Right hindlimb (tissue), 1 donor: ENCODE results near the gene CCSER2.
A peak's percentile ranks its signal among the peaks of the same experiment; 100 is the strongest.
"Not testable (repeated sequence)": the region's sequence is repeated elsewhere in the genome, so short reads cannot be mapped to it uniquely, and the experiment has no call there.

Experiments used
- DNase-seq: peaks from one replicate; pipeline ENCODE4 v3.0.0-alpha.2; 2018

CCSER2 gene

GRCh38 chr10:84312816-84313215 lies 15.6 kb upstream of the CCSER2 start:
- DNase-seq = no peak

DNA sequence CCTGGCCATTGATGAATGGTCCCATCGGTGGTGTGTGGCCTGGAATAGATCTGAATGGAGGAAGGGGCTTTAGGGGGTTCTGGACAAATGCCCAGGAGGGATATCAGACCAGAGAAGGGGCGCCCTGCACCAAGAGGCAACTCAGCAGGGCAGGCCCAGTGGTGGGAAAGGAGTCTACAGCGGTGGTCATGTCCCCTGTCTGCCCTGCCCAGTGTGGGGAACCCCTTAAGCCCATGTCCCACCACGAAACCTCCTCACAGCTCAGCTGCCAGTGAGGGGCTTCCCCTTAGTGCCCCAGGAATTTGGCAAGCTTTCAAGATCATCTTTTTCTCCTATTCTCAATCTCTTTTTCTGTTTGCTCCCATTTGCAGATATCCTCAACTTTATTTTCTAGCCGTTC lies 14.1 kb upstream of the CCSER2 start:
- DNase-seq = no peak

- no peak for DNase-seq
Measured at GRCh38 chr10:84317174-84317573, 11.2 kb upstream of the CCSER2 start.

GRCh38 chr10:84321902-84322301 lies 6.5 kb upstream of the CCSER2 start:
- DNase-seq = no peak

DNA sequence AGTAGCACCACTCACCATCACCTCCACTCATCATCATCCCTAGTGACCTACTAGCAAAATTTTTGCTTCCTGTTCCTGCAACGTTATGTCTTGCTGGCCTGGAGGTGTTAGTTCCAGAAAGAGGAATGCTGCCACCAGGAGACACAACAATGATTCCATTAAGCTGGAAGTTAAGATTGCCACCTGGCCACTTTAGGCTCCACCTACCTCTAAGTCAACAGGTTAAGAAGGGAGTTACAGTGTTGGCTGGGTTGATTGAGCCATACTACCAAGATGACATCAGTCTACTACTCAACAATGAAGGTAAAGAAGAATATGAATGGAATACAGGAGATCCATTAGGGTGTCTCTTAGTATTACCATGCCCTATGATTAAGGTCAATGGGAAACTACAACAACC lies 4.8 kb upstream of the CCSER2 start:
- not testable (repeated sequence) for DNase-seq

- not testable (repeated sequence) for DNase-seq
Measured at GRCh38 chr10:84326995-84327394, 1.4 kb upstream of the CCSER2 start.

DNA sequence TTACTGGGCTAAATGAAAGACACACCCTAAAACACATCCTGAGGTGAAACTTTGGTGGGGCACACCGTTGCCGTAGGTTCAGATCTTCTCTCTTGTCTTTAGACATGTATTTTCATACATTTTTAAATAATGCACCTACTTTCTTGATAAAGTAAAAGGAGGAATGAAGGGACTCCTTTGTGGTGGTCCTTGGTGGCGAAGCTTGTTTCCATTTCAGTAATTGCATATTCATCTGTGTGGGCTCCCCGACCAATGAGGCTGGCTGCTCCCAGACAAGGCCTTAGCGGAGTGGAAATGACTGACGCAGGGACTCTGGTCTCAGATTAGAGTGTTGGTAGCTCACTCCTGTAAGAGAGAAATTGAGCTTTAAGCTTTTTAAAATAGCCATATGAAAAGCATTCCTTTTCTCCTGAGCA lies 815 bp downstream of the CCSER2 start:
- DNase-seq = peak; percentile 31

DNA sequence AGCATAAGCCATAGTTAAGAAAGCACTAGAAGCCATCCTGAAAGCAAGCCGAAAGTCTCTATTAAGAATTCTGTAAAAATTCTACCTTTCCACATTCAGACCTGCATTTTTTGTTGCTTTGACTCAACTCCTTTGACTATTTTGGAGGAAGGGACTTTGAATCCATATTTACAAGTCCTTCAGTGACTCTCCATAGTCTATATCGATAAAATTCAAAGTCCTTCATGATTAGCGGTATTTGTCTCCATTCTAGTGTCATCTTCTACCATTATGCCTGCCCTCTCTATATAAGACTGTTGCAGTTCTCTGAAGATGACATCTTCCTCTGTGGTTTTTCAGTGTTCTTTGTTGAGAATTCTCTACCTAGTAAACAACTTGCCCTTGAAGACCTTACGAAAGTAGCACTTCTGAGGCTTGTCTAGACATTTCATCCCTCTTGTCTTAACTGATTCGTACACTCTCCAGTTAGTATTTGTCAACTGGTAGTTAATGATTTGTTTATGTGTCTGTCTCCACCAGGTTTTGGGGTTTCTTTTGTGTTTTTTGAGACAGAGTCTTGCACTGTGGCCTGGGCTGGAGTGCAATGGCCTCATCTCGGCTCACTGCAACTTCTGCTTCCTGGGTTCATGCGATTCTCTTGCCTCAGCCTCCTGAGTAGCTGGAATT lies 1.7 kb downstream of the CCSER2 start:
- no peak for DNase-seq

- DNase-seq = no peak
Measured at GRCh38 chr10:84331091-84331490, 2.7 kb downstream of the CCSER2 start.

DNA sequence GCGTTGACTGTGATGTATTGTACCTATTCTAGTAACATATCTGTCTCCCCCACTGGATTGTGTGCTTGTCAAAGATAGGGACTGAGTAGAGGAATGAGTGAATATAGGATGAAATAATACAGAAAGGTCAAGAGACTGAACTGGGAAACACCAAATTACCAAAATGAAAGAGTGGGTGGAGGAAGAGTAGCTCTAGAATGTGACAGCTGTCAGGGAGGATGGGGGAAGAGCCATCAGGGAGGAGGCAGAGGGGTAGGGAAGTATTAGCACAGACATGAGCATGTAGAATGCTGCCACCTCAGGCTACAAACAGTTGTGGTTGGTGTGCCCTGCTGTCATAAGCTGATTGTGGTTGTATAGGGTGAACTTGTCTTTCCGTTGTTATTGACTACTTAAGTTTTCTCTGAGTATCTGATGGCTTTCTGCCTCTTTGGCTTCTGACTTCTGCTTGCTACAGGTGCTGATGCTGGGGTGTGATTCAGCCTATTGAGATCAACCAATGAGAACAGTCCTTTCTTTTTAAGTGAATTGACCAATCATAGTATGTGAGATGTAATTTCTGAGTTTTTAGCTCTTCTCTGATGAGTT lies 5.6 kb downstream of the CCSER2 start:
- DNase-seq = no peak

DNA sequence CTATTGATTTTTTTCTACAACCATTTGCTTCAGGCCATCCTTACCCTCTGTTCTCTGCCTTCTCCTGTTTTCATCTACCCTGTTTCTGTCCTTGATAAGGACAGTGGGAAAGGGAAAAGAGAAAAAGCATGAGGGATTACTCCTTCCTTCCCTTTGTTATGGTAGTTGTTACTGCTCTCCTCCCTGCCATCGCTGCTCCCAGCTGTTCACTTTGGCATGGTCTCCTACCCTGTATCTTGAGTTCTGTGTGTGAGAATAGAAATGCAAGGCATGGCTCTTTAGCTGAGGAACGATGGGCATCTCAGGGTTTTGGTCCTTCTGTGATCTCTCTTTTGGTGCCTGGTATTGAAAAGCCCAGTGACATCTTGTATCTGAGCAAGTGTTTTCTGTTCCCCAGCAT lies 6.4 kb downstream of the CCSER2 start:
- DNase-seq = peak; percentile 29

- no peak for DNase-seq
Measured at GRCh38 chr10:84335516-84335915, 7.1 kb downstream of the CCSER2 start.

DNA sequence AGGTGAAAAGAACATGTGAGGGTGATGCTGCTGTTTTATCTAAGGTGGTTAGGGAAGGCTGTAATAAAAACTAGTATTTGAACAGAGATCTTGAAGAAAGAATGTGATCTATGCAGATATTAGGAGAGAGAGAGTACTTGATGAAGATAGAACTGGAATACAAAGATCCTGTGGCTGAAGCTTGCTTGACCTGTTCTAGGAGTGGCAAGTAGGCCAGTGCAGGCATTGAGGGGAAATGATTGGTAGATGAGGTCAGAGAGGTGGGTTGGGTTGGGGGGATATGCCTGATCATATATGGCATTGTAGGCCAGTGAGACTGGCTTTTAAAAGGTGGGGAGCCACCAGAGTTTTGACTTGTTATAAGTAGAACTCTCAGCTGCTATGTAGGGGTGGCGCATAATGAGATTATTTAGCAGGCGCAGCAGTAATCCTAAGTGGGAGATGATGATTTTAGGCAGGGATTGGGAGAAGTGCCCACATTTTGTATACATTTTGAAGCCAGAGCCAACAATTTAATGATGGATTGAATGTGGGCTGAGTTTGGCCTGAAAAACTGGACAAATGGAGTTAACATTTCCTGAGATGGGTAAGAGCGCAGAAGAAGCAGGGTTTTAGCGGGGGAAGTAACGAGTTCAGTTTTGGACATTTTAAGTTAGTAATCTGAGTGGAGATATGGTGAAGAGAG lies 8.2 kb downstream of the CCSER2 start:
- no peak for DNase-seq

DNA sequence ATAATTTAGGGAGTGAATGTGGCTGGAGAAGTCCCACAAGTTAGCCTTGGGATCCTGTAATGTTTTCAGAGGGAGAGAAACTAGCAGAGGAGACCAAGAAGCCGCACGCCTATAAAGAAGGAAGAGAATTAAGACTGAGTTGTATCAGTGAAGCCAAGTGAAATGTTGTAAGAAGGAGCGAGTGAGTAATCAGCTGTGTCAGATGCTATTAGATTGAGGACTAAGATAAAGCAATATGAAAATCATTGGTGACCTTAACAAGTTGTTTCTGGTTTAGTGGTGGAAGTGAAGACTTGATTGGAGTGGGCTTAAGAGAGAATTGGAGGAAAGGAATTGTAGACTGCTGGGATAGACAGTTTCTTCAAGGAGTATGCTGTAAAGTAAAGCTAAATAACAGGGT lies 8.8 kb downstream of the CCSER2 start:
- no peak for DNase-seq

DNA sequence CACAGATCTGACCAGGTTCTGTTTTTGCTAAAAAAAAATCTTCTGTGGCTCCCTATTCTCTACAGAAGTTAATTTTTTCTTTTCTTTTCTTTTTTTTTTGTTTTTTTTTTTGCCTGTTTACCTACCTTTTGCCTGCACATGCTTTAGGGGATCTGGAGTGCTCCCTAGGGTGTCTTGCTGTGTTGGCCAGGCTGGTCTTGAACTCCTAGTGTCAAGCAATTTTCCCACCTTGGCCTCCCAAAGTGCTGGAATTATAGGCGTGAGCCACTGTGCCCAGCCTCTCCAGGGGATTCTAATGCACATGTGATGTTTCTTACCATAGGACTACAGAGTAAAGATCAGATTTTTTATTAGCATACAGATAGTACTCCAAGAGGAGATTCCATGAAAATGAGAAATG lies 10.6 kb downstream of the CCSER2 start:
- DNase-seq = no peak

GRCh38 chr10:84340187-84340586 lies 11.8 kb downstream of the CCSER2 start:
- DNase-seq = no peak

DNA sequence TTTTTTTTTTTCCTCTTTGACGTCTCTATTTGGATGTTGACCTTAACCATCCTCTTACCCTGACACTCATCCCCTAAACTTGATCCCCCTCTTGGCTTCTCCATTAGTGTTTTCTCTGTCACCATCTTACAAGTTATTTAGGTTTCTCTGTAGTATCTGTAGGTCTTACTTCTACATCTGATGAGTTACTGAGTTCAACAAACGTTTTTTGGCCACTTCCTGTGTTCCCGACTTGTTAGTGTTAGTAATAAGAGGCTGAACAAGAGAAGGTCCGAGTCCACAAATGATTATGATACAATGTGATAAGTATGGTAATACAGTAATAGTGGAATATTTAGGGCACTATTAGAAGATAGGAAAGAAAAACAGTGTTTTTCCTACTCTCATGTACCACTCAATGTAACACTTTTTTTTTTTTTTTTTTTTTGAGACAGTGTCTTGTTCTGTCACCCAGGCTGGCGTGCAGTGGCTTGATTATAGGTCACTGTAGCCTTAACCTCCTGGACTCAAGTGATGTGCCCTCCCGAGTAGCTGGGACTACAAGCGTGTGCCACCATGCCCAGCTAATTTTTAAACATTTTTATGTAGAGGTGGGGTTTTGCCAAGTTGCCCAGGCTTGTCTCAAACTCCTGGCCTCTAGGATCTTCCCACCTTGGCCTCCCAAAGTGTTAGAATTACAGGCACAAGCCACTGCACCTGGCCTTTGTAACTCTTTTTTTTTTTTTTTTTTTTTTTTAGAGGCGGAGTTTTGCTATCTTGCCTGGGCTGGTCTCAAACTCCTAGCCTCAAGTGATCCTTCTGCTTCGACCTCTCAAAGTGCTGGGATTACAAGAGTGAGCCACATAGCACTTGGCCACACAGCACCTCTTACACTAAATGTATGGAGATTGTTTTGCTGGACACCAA lies 12.5 kb downstream of the CCSER2 start:
- no peak for DNase-seq

DNA sequence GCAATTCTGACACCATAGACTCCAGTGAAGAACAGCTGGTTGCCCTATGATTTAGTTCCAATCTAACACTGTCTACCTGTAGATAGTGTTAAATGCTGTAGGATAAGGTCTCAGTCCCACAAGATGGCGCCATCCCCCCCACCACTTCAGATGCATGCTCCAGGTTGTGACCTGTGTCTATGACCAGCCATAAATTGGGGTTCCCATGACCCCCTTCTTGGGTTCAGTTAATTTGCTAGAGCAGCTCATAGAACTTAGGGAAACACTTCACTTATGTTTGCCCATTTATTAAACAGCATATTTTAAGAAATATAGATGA lies 13.1 kb downstream of the CCSER2 start:
- no peak for DNase-seq

GRCh38 chr10:84341983-84342382 lies 13.6 kb downstream of the CCSER2 start:
- DNase-seq = no peak

DNA sequence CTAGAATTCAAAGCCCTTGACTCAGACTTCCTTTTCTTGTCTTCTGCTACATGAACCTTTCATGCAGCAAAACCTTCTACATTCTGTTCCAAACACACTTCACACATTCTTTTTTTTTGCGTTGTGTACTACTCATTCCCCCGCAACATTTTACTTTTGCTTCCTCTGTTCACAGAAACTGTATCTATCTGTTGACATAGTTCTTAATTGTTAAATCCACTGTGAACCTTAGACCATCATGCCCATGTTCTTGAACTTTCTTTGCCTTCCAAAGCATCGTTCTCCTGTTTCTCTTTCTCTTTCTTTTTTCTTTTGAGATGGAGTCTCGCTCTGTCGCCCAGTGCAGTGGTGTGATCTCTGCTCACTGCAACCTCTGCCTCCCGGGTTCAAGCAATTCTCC lies 14.2 kb downstream of the CCSER2 start:
- DNase-seq = no peak

GRCh38 chr10:84343831-84344230 lies 15.4 kb downstream of the CCSER2 start:
- DNase-seq = no peak

DNA sequence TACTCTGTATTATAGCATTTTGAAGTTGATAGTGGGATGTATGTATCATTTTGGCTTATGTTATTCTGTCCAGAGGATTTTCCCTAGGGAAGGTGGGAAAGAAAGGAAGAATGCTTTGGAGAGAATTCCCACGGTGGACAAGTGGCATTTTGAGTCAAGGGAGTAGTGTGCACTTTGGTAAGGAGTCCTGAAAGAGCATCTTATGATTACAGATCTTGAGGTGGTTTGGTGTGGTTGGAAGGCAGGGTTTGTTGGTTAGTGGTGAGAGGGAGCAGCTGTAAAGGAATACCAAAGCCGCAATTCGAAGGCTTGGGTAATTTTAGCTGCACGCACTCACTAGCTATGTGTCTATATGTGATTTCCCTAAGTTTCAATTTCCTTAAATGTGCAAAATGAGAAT lies 16.1 kb downstream of the CCSER2 start:
- no peak for DNase-seq

DNA sequence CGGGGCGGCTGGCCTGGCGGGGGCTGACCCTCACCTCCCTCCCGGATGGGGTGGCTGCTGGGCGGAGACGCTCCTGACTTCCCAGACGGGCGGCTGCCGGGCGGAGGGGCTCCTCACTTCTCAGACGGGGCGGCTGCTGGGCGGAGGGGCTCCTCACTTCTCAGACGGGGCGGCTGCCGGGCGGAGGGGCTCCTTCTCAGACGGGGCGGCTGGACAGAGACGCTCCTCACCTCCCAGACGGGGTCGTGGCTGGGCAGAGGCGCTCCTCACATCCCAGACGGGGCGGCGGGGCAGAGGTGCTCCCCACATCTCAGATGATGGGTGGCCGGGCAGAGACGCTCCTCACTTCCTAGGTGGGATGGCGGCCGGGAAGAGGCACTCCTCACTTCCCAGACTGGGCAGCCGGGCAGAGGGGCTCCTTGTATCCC lies 19.2 kb downstream of the CCSER2 start:
- not testable (repeated sequence) for DNase-seq

- DNase-seq = no peak
Measured at GRCh38 chr10:84348447-84348846, 20.1 kb downstream of the CCSER2 start.
